AG04450 (cell line): ENCODE measurements around the gene IL1RAPL2. TPM values are rescaled to one million over a fixed set of nuclear protein-coding genes. Genes with fewer than 3 reads are reported as not detected.
"Not testable (repeated sequence)": the region's sequence is repeated elsewhere in the genome, so short reads cannot be mapped to it uniquely, and the experiment has no call there.

Experiments used
- CTCF ChIA-PET: fragments of 300-600, 350-600 bp; formaldehyde crosslinking; extraction: SDS; loops from one replicate; lab custom pipeline; 2022; ENCODE audit warnings: antibody characterized with exemption, inconsistent platforms; lab: Charles Lee
- POLR2A ChIA-PET: fragments of 350-600 bp; formaldehyde crosslinking; extraction: SDS; loops from one replicate; lab custom pipeline; 2021; ENCODE audit warnings: antibody characterized with exemption, inconsistent platforms; lab: Yijun Ruan, JAX
- DNase-seq: peaks from one replicate; pipeline ENCODE4 v3.0.0-alpha.2; 2011; ENCODE audit warnings: low read depth, low spot score
- H3K27ac ChIP-seq: one replicate; pipeline ENCODE4 v1.5.1; 2012; ENCODE audit warnings: low read depth, low read length, control low read depth
- H3K27me3 ChIP-seq: one replicate; pipeline ENCODE4 v1.6.0; 2012; ENCODE audit warnings: low read length; ENCODE audit not compliant: control insufficient read depth, insufficient read depth
- H3K4me3 ChIP-seq: 2 replicates; pipeline ENCODE4 v1.5.1; 2011; ENCODE audit warnings: mild to moderate bottlenecking, low read depth, low read length, control low read depth
- H3K9me3 ChIP-seq: 2 replicates; pipeline ENCODE4 v1.5.1; 2012; ENCODE audit warnings: low read length; ENCODE audit not compliant: control insufficient read depth, insufficient read depth
- CTCF ChIP-seq: IDR thresholded peaks from 2 replicates; pipeline ENCODE4 v1.5.1; 2011; ENCODE audit warnings: low read depth, low read length, control low read depth, inconsistent platforms
- polyA plus RNA-seq: library from polyadenylated mRNA; depleted of rRNA; stranded (reverse); fragments of >200 nt; gene quantifications from 2 replicates; pipeline ENCODE4 v1.2.3, GENCODE V29; 2011

Gene IL1RAPL2
- polyA plus RNA-seq, 1 experiment: 0.71 TPM

GRCh38 chrX:105773801-105774200, 1207.8 kb downstream of the IL1RAPL2 start:
- no peak for DNase-seq
- Histone ChIP-seq H3K4me3 (no peak overlapping the region), H3K9me3 (no peaks in the 10 kb centered on the region), H3K27ac (no peak overlapping the region), H3K27me3 (no peaks in the 10 kb centered on the region)
- no peak for TF ChIP-seq CTCF
- CTCF ChIA-PET: no interaction called here
- POLR2A ChIA-PET: no interaction called here

- Histone ChIP-seq H3K27me3 (no peaks in the 10 kb centered on the region), H3K4me3 (no peak overlapping the region), H3K9me3 (no peaks in the 10 kb centered on the region), H3K27ac (no peak overlapping the region)
- DNase-seq: no peak
- TF ChIP-seq CTCF: no peak
- ChIA-PET POLR2A (no interaction called here), CTCF (no interaction called here)
Observed at GRCh38 chrX:105775679-105776078, 1209.7 kb downstream of the IL1RAPL2 start.

- Histone ChIP-seq H3K27ac (no peak overlapping the region), H3K4me3 (no peak overlapping the region), H3K27me3 (no peaks in the 10 kb centered on the region), H3K9me3 (no peaks in the 10 kb centered on the region)
- no peak for DNase-seq
- no peak for TF ChIP-seq CTCF
- ChIA-PET POLR2A (no interaction called here), CTCF (no interaction called here)
Observed at GRCh38 chrX:105781804-105782203, 1215.8 kb downstream of the IL1RAPL2 start.

GRCh38 chrX:105796877-105797276, 1230.9 kb downstream of the IL1RAPL2 start:
- H3K27ac ChIP-seq, H3K9me3 ChIP-seq, H3K27me3 ChIP-seq, POLR2A ChIA-PET, DNase-seq, H3K4me3 ChIP-seq, CTCF ChIA-PET: not testable (repeated sequence)

- H3K27me3 ChIP-seq: no peaks in the 10 kb centered on the region
- H3K9me3 ChIP-seq: no peaks in the 10 kb centered on the region
- CTCF ChIA-PET: no interaction called here
- POLR2A ChIA-PET: no interaction called here
- DNase-seq: no peak
- no peak overlapping the region for H3K4me3 ChIP-seq
- TF ChIP-seq CTCF: no peak
- no peak overlapping the region for H3K27ac ChIP-seq
Observed at GRCh38 chrX:105803891-105804290, 1237.9 kb downstream of the IL1RAPL2 start.

- H3K4me3 ChIP-seq, H3K9me3 ChIP-seq, DNase-seq, H3K27me3 ChIP-seq, POLR2A ChIA-PET, CTCF ChIA-PET, H3K27ac ChIP-seq: not testable (repeated sequence)
Observed at GRCh38 chrX:105805655-105806054, 1239.7 kb downstream of the IL1RAPL2 start.
